ENCODE results near the gene ZNF384.

ZNF384 gene

DNA sequence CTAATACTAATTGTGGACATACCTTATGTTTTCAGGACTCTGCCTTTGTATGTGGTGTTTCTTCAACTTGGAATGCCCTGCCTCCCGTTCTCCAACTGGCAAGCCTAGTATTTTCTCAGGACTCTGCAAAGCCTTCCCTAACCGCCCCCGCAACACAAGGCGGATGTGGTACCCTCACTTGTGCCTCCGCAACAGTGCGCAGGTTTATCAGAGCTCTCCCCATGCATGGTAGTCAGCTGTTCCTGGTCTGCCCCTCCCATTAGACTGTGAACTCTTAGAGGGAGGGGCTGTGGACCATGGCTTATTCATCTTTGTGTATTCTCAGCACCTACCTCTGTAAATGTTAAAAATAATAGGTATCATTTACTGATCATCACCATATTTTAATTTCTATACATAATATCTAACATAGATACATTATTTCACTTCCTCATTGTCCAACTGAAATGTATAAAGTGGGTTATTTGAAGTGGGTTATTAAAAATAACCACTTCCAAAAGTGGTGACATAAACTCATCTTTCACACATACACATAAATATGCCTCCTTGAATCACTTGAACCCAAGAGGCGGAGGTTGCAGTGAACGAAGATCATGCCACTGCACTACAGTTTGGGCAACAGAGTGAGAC lies 62.4 kb downstream of the ZNF384 start:
- in situ Hi-C loops (cut with MboI; ENCODE audit: low sequenced_read_pairs), result no loop called here

DNA sequence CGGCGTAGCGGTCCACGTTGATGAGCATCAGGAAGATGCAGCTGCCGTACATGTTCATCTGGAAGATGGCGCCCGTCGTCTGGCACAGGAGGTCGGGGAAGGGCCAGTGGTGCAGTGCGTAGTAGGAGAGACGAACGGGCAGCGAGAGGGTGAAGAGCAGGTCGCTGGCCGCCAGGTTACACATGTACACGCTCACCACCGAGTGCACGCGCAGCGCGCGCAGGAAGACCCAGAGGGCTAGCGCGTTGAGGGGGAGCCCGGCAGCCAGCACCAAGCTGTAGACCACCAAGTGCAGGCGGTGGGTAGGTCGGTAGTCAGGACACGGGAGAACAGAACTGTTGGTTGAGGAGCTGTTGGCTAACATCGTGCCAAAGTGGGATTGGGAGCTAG lies 68.3 kb downstream of the ZNF384 start:
- in situ Hi-C loops (cut with MboI; ENCODE audit: low sequenced_read_pairs), result no loop called here

DNA sequence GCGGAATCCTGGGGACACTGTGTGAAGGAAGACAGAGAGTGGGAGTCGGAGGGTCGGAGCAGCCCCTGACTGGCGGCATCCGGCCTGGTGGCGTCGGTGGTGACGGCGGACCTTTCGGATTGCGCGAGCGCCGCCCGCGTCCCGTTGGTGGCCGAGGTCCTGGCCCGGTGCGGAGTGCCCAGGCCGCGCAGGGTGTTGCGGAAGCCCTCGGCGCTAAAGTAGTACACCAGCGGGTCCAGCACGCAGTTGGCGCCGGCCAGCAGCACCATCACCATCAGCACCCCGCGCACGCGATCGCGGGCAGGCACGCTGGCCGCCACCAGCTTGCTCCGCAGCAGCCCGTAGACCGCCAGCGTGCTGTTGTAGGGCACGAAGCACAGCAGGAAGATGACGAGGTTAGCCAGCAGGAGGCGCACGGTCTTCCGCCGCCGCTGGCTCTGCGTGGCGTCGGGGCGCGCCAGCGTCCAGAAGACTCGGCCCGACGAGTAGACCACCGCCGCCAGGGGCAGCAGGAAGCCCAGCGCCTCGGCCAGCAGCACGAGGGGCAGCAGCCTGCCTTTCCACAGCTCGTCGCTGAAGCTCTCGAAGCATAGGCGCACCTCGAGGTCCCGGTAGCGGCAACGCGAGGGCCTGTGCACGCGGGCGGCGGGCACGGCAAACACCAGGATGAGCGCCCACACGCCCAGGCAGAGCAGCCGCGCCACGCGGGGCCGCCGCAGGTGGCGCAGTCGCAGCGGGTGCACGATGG lies 68.9 kb downstream of the ZNF384 start:
- in situ Hi-C loops (cut with MboI; ENCODE audit: low sequenced_read_pairs), result no loop called here

DNA sequence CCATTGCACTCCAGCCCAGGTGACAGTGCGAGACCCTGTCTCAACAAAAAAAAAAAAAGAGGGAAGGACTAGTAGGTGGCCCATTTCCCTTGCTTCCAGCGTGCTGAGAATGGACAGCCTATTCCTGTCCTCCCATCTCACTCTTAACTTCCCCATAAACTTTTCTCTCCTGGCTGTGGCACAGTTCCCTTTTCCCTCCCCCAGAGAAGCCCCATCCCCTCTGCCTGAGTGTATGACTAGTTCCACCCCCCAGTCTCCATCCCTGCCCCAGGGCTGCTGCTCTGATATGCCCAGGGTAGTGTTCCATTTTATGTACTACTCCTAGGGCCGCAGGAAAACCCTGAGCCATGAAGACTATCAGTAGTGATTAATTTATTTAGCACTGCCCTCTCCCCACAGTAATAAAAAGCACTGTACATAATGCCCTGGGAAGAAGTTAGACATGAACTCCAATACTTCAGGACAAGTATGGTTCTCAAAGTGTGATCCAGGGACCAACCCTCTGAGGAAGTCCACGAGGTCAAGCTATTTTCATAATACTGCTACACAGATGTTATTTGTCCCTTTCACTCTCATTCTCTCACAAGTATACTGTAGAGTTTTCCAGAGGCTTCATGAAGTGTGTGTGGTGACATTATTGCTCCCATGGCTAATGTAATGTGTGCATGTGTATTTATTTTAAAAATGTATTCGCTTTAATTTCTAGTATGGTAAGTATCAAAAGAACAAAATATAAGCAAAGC lies 70.5 kb downstream of the ZNF384 start:
- in situ Hi-C loops (cut with MboI; ENCODE audit: low sequenced_read_pairs), result no loop called here
